IPS-20b (cell line): Measurements from ENCODE around the gene FLT4.

ENCODE experiments used
- H3K27ac ChIP-seq: one replicate; pipeline ENCODE4 v1.5.1; 2013; ENCODE audit warnings: low read length
- H3K27me3 ChIP-seq: 2 replicates; pipeline ENCODE4 v1.6.1; 2013; ENCODE audit warnings: mild to moderate bottlenecking, low read length, inconsistent platforms; ENCODE audit not compliant: insufficient read depth
- H3K36me3 ChIP-seq: 2 replicates; pipeline ENCODE4 v1.6.1; 2013; ENCODE audit warnings: low read depth, mild to moderate bottlenecking, inconsistent platforms, low read length, moderate library complexity; ENCODE audit not compliant: insufficient read depth
- H3K4me1 ChIP-seq: 2 replicates; pipeline ENCODE4 v1.6.1; 2013; ENCODE audit warnings: mild to moderate bottlenecking, control low read depth, inconsistent platforms, low read length, moderate library complexity; ENCODE audit not compliant: insufficient read depth
- H3K4me3 ChIP-seq: 2 replicates; pipeline ENCODE4 v1.5.1; 2013; ENCODE audit warnings: mild to moderate bottlenecking, low read length, inconsistent platforms
- H3K9ac ChIP-seq: 2 replicates; pipeline ENCODE4 v1.6.1; 2013; ENCODE audit warnings: low read depth, mild to moderate bottlenecking, inconsistent platforms, low read length, moderate library complexity
- H3K9me3 ChIP-seq: 2 replicates; pipeline ENCODE4 v1.6.1; 2013; ENCODE audit warnings: mild to moderate bottlenecking, low read depth, low read length, inconsistent platforms; ENCODE audit not compliant: insufficient read depth

Gene FLT4

GRCh38 chr5:180608572-180609310 lies 40.7 kb downstream of the FLT4 start:
- no peak overlapping the region for H3K9ac ChIP-seq
- H3K27me3 ChIP-seq: no peaks in the 10 kb centered on the region
- no peaks in the 10 kb centered on the region for H3K4me1 ChIP-seq
- no peaks in the 10 kb centered on the region for H3K36me3 ChIP-seq
- H3K27ac ChIP-seq: no peak overlapping the region
- H3K9me3 ChIP-seq: no peaks in the 10 kb centered on the region
- no peak overlapping the region for H3K4me3 ChIP-seq

- Histone ChIP-seq H3K9ac (no peak overlapping the region), H3K4me3 (no peak overlapping the region), H3K27me3 (no peaks in the 10 kb centered on the region), H3K4me1 (no peaks in the 10 kb centered on the region), H3K27ac (no peak overlapping the region), H3K36me3 (no peaks in the 10 kb centered on the region), H3K9me3 (no peaks in the 10 kb centered on the region)
Observed at GRCh38 chr5:180607861-180608571, 41.4 kb downstream of the FLT4 start.

- H3K9me3 ChIP-seq: no peaks in the 10 kb centered on the region
- no peaks in the 10 kb centered on the region for H3K4me1 ChIP-seq
- no peaks in the 10 kb centered on the region for H3K27me3 ChIP-seq
- no peaks in the 10 kb centered on the region for H3K36me3 ChIP-seq
- no peak overlapping the region for H3K4me3 ChIP-seq
- no peak overlapping the region for H3K9ac ChIP-seq
- no peak overlapping the region for H3K27ac ChIP-seq
Observed at GRCh38 chr5:180606215-180606785, 43.1 kb downstream of the FLT4 start.

- H3K27ac ChIP-seq: no peak overlapping the region
- no peaks in the 10 kb centered on the region for H3K36me3 ChIP-seq
- H3K27me3 ChIP-seq: no peaks in the 10 kb centered on the region
- H3K4me1 ChIP-seq: no peaks in the 10 kb centered on the region
- H3K9ac ChIP-seq: no peak overlapping the region
- H3K4me3 ChIP-seq: no peak overlapping the region
- no peaks in the 10 kb centered on the region for H3K9me3 ChIP-seq
Observed at GRCh38 chr5:180605554-180606214, 43.7 kb downstream of the FLT4 start.

GRCh38 chr5:180604271-180604670 lies 45.1 kb downstream of the FLT4 start:
- no peak overlapping the region for H3K4me3 ChIP-seq
- H3K4me1 ChIP-seq: no peaks in the 10 kb centered on the region
- H3K9me3 ChIP-seq: no peaks in the 10 kb centered on the region
- no peaks in the 10 kb centered on the region for H3K36me3 ChIP-seq
- H3K27ac ChIP-seq: no peak overlapping the region
- H3K9ac ChIP-seq: no peak overlapping the region
- no peaks in the 10 kb centered on the region for H3K27me3 ChIP-seq

GRCh38 chr5:180603076-180603594 lies 46.3 kb downstream of the FLT4 start:
- Histone ChIP-seq H3K4me1 (no peaks in the 10 kb centered on the region), H3K36me3 (no peaks in the 10 kb centered on the region), H3K9me3 (no peaks in the 10 kb centered on the region), H3K27ac (no peak overlapping the region), H3K27me3 (no peaks in the 10 kb centered on the region), H3K4me3 (no peak overlapping the region), H3K9ac (no peak overlapping the region)

GRCh38 chr5:180602481-180603075 lies 46.8 kb downstream of the FLT4 start:
- H3K4me3 ChIP-seq: no peak overlapping the region
- H3K9me3 ChIP-seq: no peaks in the 10 kb centered on the region
- no peaks in the 10 kb centered on the region for H3K27me3 ChIP-seq
- no peaks in the 10 kb centered on the region for H3K36me3 ChIP-seq
- H3K27ac ChIP-seq: no peak overlapping the region
- H3K4me1 ChIP-seq: no peaks in the 10 kb centered on the region
- no peak overlapping the region for H3K9ac ChIP-seq

GRCh38 chr5:180601591-180602480 lies 47.6 kb downstream of the FLT4 start:
- no peaks in the 10 kb centered on the region for H3K36me3 ChIP-seq
- H3K4me1 ChIP-seq: no peaks in the 10 kb centered on the region
- no peaks in the 10 kb centered on the region for H3K27me3 ChIP-seq
- no peaks in the 10 kb centered on the region for H3K9me3 ChIP-seq
- H3K27ac ChIP-seq: no peak overlapping the region
- H3K9ac ChIP-seq: no peak overlapping the region
- H3K4me3 ChIP-seq: no peak overlapping the region

GRCh38 chr5:180600554-180601041 lies 48.8 kb downstream of the FLT4 start:
- Histone ChIP-seq H3K36me3 (no peaks in the 10 kb centered on the region), H3K9me3 (no peaks in the 10 kb centered on the region), H3K4me1 (no peaks in the 10 kb centered on the region), H3K27ac (no peak overlapping the region), H3K4me3 (no peak overlapping the region), H3K27me3 (no peaks in the 10 kb centered on the region), H3K9ac (no peak overlapping the region)

GRCh38 chr5:180599981-180600553 lies 49.3 kb downstream of the FLT4 start:
- Histone ChIP-seq H3K36me3 (no peaks in the 10 kb centered on the region), H3K9ac (no peak overlapping the region), H3K4me3 (no peak overlapping the region), H3K9me3 (no peaks in the 10 kb centered on the region), H3K27me3 (no peaks in the 10 kb centered on the region), H3K27ac (no peak overlapping the region), H3K4me1 (no peaks in the 10 kb centered on the region)
